ENCODE measurements around the gene SLC35D1.

DNA sequence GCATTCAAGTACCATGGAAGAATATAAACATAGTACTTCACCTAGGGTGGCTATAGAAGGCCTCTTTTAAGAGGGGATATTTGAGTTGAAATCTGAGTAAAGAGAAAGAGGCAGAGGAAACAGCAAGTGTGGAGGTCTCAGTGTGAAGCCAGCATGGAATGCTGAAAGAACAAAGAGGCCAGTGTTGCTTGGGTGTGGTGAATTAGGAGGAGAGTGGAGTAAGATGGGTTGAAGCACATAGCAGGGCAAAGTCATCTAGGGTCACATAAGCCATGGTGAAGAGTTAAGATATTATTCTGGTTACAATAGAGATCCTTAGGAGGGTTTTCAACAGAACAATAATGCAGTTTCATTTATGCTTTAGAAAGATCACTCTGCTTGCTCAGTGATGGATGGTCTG lies 43.4 kb upstream of the SLC35D1 start:
- TF ChIP-seq, protein P1, sequence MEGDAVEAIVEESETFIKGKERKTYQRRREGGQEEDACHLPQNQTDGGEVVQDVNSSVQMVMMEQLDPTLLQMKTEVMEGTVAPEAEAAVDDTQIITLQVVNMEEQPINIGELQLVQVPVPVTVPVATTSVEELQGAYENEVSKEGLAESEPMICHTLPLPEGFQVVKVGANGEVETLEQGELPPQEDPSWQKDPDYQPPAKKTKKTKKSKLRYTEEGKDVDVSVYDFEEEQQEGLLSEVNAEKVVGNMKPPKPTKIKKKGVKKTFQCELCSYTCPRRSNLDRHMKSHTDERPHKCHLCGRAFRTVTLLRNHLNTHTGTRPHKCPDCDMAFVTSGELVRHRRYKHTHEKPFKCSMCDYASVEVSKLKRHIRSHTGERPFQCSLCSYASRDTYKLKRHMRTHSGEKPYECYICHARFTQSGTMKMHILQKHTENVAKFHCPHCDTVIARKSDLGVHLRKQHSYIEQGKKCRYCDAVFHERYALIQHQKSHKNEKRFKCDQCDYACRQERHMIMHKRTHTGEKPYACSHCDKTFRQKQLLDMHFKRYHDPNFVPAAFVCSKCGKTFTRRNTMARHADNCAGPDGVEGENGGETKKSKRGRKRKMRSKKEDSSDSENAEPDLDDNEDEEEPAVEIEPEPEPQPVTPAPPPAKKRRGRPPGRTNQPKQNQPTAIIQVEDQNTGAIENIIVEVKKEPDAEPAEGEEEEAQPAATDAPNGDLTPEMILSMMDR (IDR thresholded peaks at IDR 0.05 in 4 of 5, conservative IDR thresholded peaks at IDR 0.05 in 1 of 5), result no peak
- TF ChIP-seq POLR2A (IDR thresholded peaks at IDR 0.05), result no peak

All from gastrocnemius medialis (tissue), 4 donors.